ENCODE results near the gene LDLRAD1.

The LDLRAD1 gene

GRCh38 chr1:53987880-53988279 is 30.1 kb downstream of the LDLRAD1 start:
- no peak for TF ChIP-seq CTCF (IDR thresholded peaks at IDR 0.05)
- H3K27ac Mint-ChIP-seq: no peak overlapping the region
- H3K27me3 Mint-ChIP-seq (ENCODE audit: low read depth, poor library complexity): peaks cover 25% of the 10 kb centered on the region
- no peaks in the 10 kb centered on the region for H3K36me3 Mint-ChIP-seq (ENCODE audit: low read depth)
- H3K4me1 Mint-ChIP-seq: peaks cover 5% of the 10 kb centered on the region
- H3K9me3 Mint-ChIP-seq: no peaks in the 10 kb centered on the region
- no peak overlapping the region for H3K4me3 Mint-ChIP-seq
- DNase-seq: no peak

GRCh38 chr1:53986458-53986857 is 31.5 kb downstream of the LDLRAD1 start:
- no peaks in the 10 kb centered on the region for H3K36me3 Mint-ChIP-seq (ENCODE audit: low read depth)
- DNase-seq: no peak
- H3K9me3 Mint-ChIP-seq: no peaks in the 10 kb centered on the region
- H3K27ac Mint-ChIP-seq: no peak overlapping the region
- TF ChIP-seq CTCF (IDR thresholded peaks at IDR 0.05): no peak
- peaks cover 32% of the 10 kb centered on the region for H3K27me3 Mint-ChIP-seq (ENCODE audit: low read depth, poor library complexity)
- H3K4me1 Mint-ChIP-seq: peaks cover 18% of the 10 kb centered on the region
- no peak overlapping the region for H3K4me3 Mint-ChIP-seq

- TF ChIP-seq CTCF (IDR thresholded peaks at IDR 0.05): no peak
- Mint-ChIP-seq H3K27ac (no peak overlapping the region), H3K4me3 (no peak overlapping the region), H3K36me3 (ENCODE audit: low read depth) (no peaks in the 10 kb centered on the region), H3K27me3 (ENCODE audit: low read depth, poor library complexity) (peaks cover 26% of the 10 kb centered on the region), H3K9me3 (no peaks in the 10 kb centered on the region), H3K4me1 (peaks cover 32% of the 10 kb centered on the region)
- DNase-seq: no peak
These were observed 33.3 kb downstream of the LDLRAD1 start for GRCh38 chr1:53984726-53985125.

GRCh38 chr1:53982763-53983104 is 35.3 kb downstream of the LDLRAD1 start:
- Mint-ChIP-seq H3K27ac (peak overlapping the region; percentile 60), H3K27me3 (ENCODE audit: low read depth, poor library complexity) (peaks cover 19% of the 10 kb centered on the region), H3K4me3 (peak overlapping the region; percentile 72), H3K36me3 (ENCODE audit: low read depth) (no peaks in the 10 kb centered on the region), H3K9me3 (no peaks in the 10 kb centered on the region), H3K4me1 (peaks cover 49% of the 10 kb centered on the region)
- DNase-seq: no peak
- no peak for TF ChIP-seq CTCF (IDR thresholded peaks at IDR 0.05)

- no peak for TF ChIP-seq CTCF (IDR thresholded peaks at IDR 0.05)
- Mint-ChIP-seq H3K27me3 (ENCODE audit: low read depth, poor library complexity) (peaks cover 17% of the 10 kb centered on the region), H3K9me3 (no peaks in the 10 kb centered on the region), H3K4me3 (peak overlapping the region; percentile 72), H3K36me3 (ENCODE audit: low read depth) (no peaks in the 10 kb centered on the region), H3K27ac (peak overlapping the region; percentile 60), H3K4me1 (peaks cover 49% of the 10 kb centered on the region)
- peak; percentile 42 for DNase-seq
These were observed 35.8 kb downstream of the LDLRAD1 start for GRCh38 chr1:53982034-53982762.

- no peak overlapping the region for H3K4me3 Mint-ChIP-seq
- no peak for DNase-seq
- peaks cover 49% of the 10 kb centered on the region for H3K4me1 Mint-ChIP-seq
- peaks cover 17% of the 10 kb centered on the region for H3K27me3 Mint-ChIP-seq (ENCODE audit: low read depth, poor library complexity)
- H3K9me3 Mint-ChIP-seq: no peaks in the 10 kb centered on the region
- TF ChIP-seq CTCF (IDR thresholded peaks at IDR 0.05): no peak
- H3K27ac Mint-ChIP-seq: no peak overlapping the region
- no peaks in the 10 kb centered on the region for H3K36me3 Mint-ChIP-seq (ENCODE audit: low read depth)
These were observed 36.8 kb downstream of the LDLRAD1 start for GRCh38 chr1:53981220-53981619.

Data from nephron progenitor cell (in vitro differentiated cells).